ENCODE results near the gene CHMP4A.

CHMP4A gene

DNA sequence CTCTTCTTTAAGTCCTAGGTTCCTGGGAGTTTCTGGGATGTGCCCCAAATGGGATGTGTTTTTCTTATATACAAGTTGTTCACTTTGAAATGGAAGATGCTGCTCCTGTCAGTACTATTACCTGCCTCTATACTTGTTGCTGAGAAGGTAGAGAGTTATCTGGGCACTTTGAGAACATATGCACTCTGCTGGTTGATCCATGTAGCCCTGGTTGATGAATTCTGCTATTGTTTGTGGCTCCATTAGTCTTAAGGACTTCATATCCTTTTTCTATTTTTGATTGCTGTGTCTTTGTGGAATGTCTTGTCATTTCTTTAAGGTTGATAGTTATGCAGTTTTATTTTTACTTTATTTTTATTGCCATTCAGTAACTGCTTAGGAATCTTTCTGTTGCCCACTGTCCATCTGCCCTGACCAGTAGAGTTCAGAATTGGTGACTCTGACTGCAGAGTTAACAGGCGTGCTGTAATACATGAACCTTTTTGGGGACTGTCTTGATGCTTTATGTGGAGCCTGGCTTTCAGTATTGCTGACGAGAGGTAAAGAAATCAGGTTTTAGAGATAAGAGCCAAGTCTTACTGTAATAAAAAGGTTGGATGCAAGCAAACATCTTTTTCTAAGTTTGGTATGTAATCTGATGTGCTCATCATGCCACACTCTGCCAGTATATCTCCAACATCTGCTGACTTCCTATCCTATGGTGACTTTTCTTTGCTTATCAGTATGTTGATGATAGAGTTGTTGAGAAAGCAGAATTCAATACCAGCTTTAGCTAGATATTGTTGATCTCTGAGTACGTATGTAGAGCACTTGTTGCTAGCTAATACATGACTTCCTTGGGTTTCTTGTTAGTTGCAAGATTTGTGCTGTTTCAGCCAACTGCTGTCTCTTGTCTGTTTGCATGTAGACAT is 21.1 kb upstream of the CHMP4A start:
- Histone ChIP-seq H3K9me3 (ENCODE audit: insufficient read depth, low read length) (no peaks in the 10 kb centered on the region), H3K4me2 (ENCODE audit: low read depth, low read length, poor library complexity, severe bottlenecking) (peak overlapping the region; percentile 85), H3K9me2 (replicated peaks; ENCODE audit: insufficient read depth, low read length) (no peaks in the 10 kb centered on the region), H3K79me2 (ENCODE audit: insufficient read depth, low read length) (peaks cover 34% of the 10 kb centered on the region), H3K27ac (ENCODE audit: low read depth, low read length) (no peak overlapping the region), H3F3A (ENCODE audit: insufficient read depth) (peaks cover 13% of the 10 kb centered on the region; the same call in 1 of the 2 replicates), H2AFZ (ENCODE audit: low read depth, low read length, severe bottlenecking) (no peak overlapping the region), H3K36me3 (ENCODE audit: low read length) (no peaks in the 10 kb centered on the region), H4K20me1 (ENCODE audit: low read depth, low read length) (no peaks in the 10 kb centered on the region), H3K4me3 (ENCODE audit: insufficient read depth, low read length, poor library complexity, severe bottlenecking) (no peak overlapping the region), H3K27me3 (ENCODE audit: low read length) (no peaks in the 10 kb centered on the region), H3K9ac (ENCODE audit: low read length) (peak overlapping the region; percentile 81; the same call in 1 of the 2 replicates)
- TF ChIP-seq, protein P1, sequence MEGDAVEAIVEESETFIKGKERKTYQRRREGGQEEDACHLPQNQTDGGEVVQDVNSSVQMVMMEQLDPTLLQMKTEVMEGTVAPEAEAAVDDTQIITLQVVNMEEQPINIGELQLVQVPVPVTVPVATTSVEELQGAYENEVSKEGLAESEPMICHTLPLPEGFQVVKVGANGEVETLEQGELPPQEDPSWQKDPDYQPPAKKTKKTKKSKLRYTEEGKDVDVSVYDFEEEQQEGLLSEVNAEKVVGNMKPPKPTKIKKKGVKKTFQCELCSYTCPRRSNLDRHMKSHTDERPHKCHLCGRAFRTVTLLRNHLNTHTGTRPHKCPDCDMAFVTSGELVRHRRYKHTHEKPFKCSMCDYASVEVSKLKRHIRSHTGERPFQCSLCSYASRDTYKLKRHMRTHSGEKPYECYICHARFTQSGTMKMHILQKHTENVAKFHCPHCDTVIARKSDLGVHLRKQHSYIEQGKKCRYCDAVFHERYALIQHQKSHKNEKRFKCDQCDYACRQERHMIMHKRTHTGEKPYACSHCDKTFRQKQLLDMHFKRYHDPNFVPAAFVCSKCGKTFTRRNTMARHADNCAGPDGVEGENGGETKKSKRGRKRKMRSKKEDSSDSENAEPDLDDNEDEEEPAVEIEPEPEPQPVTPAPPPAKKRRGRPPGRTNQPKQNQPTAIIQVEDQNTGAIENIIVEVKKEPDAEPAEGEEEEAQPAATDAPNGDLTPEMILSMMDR (IDR thresholded peaks at IDR 0.05; ENCODE audit: insufficient read depth, low read length, poor library complexity, severe bottlenecking) = no peak
- no peak for TF ChIP-seq EZH2phosphoT487 (conservative IDR thresholded peaks at IDR 0.05; ENCODE audit: low read length)

DNA sequence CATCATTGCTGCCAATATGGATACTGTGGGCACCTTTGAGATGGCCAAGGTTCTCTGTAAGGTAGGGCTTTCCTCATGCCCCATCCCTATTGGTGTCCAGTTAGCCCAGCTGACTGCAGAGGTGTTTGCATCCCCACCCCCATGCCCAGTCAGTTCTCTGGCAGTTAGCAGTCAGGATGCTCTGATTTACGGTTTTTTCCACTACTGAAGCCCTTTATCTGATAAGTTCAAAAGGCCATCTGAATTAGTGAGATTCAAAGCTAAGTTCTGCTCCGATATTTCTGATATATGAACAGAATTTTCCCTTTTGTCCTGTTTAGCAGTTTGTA is 20.2 kb upstream of the CHMP4A start:
- peak overlapping the region; percentile 85 for H3K4me2 ChIP-seq (ENCODE audit: low read depth, low read length, poor library complexity, severe bottlenecking)
- peaks cover 14% of the 10 kb centered on the region; the same call in 1 of the 2 replicates for H3F3A ChIP-seq (ENCODE audit: insufficient read depth)
- TF ChIP-seq EZH2phosphoT487 (conservative IDR thresholded peaks at IDR 0.05; ENCODE audit: low read length) = no peak
- TF ChIP-seq, protein P1 (IDR thresholded peaks at IDR 0.05; ENCODE audit: insufficient read depth, low read length, poor library complexity, severe bottlenecking) = no peak
- peak overlapping the region; percentile 81 for H3K9ac ChIP-seq (ENCODE audit: low read length)
- H3K27me3 ChIP-seq (ENCODE audit: low read length) = no peaks in the 10 kb centered on the region
- H2AFZ ChIP-seq (ENCODE audit: low read depth, low read length, severe bottlenecking) = no peak overlapping the region
- no peaks in the 10 kb centered on the region for H3K36me3 ChIP-seq (ENCODE audit: low read length)
- peak overlapping the region; percentile 74; the same call in 1 of the 2 replicates for H3K27ac ChIP-seq (ENCODE audit: low read depth, low read length)
- no peaks in the 10 kb centered on the region for H4K20me1 ChIP-seq (ENCODE audit: low read depth, low read length)
- H3K9me3 ChIP-seq (ENCODE audit: insufficient read depth, low read length) = no peaks in the 10 kb centered on the region
- peak overlapping the region; percentile 99 for H3K4me3 ChIP-seq (ENCODE audit: insufficient read depth, low read length, poor library complexity, severe bottlenecking)
- H3K9me2 ChIP-seq (replicated peaks; ENCODE audit: insufficient read depth, low read length) = no peaks in the 10 kb centered on the region
- peaks cover 42% of the 10 kb centered on the region for H3K79me2 ChIP-seq (ENCODE audit: insufficient read depth, low read length)

DNA sequence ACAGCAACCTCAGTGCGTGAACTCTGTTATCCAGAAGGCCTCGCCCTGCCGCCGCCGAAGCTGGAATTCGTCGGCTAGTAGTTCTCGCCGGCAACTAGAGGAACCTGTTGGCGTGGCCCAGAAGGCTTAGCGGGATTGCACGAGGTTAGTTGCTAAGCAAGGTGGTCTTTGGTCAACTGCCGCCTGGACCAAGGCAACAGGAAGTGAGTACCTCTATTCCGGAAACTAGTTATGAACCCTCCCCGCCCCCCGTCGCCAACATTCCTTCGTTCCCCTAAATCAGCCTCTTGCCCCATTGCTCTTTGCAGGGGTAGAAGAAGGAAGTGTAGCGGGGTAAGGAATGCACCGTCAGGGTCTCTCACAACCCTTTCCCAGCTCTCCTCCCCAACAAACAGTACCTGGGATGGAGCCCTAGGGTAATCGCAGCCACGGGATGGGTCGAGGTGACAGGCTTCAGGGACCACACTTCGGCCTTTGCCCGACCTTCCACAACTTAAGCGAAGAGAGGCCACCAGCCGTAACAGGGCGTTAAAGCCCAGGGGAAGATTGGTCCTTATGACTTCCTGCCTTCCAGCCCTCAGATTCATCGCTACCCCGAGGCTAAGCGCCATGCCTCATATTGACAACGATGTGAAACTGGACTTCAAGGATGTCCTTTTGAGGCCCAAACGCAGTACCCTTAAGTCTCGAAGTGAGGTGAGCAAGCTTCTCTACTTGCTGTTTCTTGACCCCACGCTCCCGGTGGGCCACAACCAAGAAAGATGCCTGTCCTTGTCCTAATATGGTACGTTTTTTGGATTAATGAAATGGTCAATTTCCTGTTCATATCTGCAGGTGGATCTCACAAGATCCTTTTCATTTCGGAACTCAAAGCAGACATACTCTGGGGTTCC is 19.6 kb upstream of the CHMP4A start, which contains the start of gene GMPR2:
TSS of gene GMPR2 (plus strand) at position 285 of the 893 bp plus-strand sequence. CDS start at position 610, 325 bp downstream.
- Histone ChIP-seq H3K9me2 (replicated peaks; ENCODE audit: insufficient read depth, low read length) (no peaks in the 10 kb centered on the region), H4K20me1 (ENCODE audit: low read depth, low read length) (no peaks in the 10 kb centered on the region), H3F3A (ENCODE audit: insufficient read depth) (peaks cover 16% of the 10 kb centered on the region; the same call in 1 of the 2 replicates), H3K4me3 (ENCODE audit: insufficient read depth, low read length, poor library complexity, severe bottlenecking) (peak within 1 kb of the TSS; percentile 99), H3K79me2 (ENCODE audit: insufficient read depth, low read length) (peaks cover 48% of the 10 kb centered on the region), H2AFZ (ENCODE audit: low read depth, low read length, severe bottlenecking) (peak within 1 kb of the TSS; percentile 93), H3K36me3 (ENCODE audit: low read length) (no peaks in the 10 kb centered on the region), H3K4me2 (ENCODE audit: low read depth, low read length, poor library complexity, severe bottlenecking) (peak within 1 kb of the TSS; percentile 85), H3K27ac (ENCODE audit: low read depth, low read length) (peak within 1 kb of the TSS; percentile 74), H3K9me3 (ENCODE audit: insufficient read depth, low read length) (no peaks in the 10 kb centered on the region), H3K27me3 (ENCODE audit: low read length) (no peaks in the 10 kb centered on the region), H3K9ac (ENCODE audit: low read length) (peak within 1 kb of the TSS; percentile 81)
- no peak for TF ChIP-seq EZH2phosphoT487 (conservative IDR thresholded peaks at IDR 0.05; ENCODE audit: low read length)
- TF ChIP-seq, protein P1 (IDR thresholded peaks at IDR 0.05; ENCODE audit: insufficient read depth, low read length, poor library complexity, severe bottlenecking) = no peak
